ENCODE measurements around the gene CANX. TPM values are rescaled to one million over a fixed set of nuclear protein-coding genes. Genes with fewer than 3 reads are reported as not detected.

CANX gene
- total RNA-seq, 1 experiment from 2014 or later: 538 TPM

DNA sequence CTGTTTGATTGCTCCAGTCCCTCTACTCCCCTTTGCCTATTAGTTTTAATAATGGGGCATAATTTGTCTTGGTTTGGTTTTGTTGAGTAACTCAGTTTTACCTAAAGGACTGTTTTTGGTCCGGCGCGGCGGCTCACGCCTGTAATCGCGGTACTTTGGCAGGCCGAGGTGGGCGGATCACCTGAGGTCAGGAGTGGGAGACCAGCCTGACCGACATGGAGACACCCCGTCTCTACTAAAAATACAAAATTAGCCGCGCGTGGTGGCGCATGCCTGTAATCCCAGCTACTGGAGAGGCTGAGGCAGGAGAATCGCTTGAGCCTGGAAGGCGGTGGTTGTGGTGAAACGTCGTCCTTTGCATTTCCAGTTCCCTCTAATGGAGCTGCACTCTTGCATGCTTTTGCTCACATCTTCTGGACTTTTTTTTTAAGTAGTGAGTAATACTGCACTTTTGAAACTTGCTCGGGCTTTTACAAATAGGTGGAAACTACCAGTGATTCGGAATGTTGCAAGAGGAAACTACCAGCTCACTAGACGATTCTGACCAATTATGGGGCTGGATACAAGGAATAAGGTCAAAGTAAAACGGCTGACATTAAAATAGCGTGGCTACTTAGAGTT, 33.1 kb downstream of the CANX start:
- no CpG with 5 or more reads among the region's 24 CpGs for WGBS (ENCODE audit: extremely low coverage, insufficient read length, low lambda C conversion rate)
- H3K9me3 Mint-ChIP-seq: no peaks in the 10 kb centered on the region
- peaks cover 14 to 47% (median 36%) of the 10 kb centered on the region in 3 experiments; a peak in 6 of 7 replicates for H3K36me3 Mint-ChIP-seq (ENCODE audit: insufficient read depth in 1 of 3, low read depth in 3 of 3)
- peak overlapping the region; percentile 80 to 95 for H3K4me3 Mint-ChIP-seq
- no peak overlapping the region for H2BK15ac ChIP-seq (ENCODE audit: low read depth, low read length)
- no peak overlapping the region for H3K14ac ChIP-seq (ENCODE audit: insufficient read depth, low read length)
- H2BK12ac ChIP-seq (ENCODE audit: insufficient read length, low read depth, low read length): no peak overlapping the region
- no peak overlapping the region for H3K9ac ChIP-seq (ENCODE audit: extremely low read depth, insufficient read length, low read length)
- H3K4me2 ChIP-seq (ENCODE audit: insufficient read depth, insufficient read length, low read length): peak overlapping the region; percentile 50
- peaks cover 11 to 18% of the 10 kb centered on the region in 2 experiments for H3K4me1 Mint-ChIP-seq
- H3K56ac ChIP-seq (ENCODE audit: insufficient read length, low read depth, low read length): no peak overlapping the region
- H3K79me1 ChIP-seq (ENCODE audit: insufficient read depth, low read depth, low read length, poor library complexity, severe bottlenecking): no peaks in the 10 kb centered on the region
- H3K23me2 ChIP-seq (ENCODE audit: insufficient read length, low read depth, low read length, poor library complexity, severe bottlenecking): no peaks in the 10 kb centered on the region
- H2BK120ac ChIP-seq (ENCODE audit: low read depth, low read length, poor library complexity, severe bottlenecking): no peak overlapping the region
- H4K5ac ChIP-seq (ENCODE audit: insufficient read length, low read depth, low read length): no peak overlapping the region
- no peaks in the 10 kb centered on the region for H3K4me1 ChIP-seq (ENCODE audit: insufficient read depth, low read length)
- TF ChIP-seq, protein P1, sequence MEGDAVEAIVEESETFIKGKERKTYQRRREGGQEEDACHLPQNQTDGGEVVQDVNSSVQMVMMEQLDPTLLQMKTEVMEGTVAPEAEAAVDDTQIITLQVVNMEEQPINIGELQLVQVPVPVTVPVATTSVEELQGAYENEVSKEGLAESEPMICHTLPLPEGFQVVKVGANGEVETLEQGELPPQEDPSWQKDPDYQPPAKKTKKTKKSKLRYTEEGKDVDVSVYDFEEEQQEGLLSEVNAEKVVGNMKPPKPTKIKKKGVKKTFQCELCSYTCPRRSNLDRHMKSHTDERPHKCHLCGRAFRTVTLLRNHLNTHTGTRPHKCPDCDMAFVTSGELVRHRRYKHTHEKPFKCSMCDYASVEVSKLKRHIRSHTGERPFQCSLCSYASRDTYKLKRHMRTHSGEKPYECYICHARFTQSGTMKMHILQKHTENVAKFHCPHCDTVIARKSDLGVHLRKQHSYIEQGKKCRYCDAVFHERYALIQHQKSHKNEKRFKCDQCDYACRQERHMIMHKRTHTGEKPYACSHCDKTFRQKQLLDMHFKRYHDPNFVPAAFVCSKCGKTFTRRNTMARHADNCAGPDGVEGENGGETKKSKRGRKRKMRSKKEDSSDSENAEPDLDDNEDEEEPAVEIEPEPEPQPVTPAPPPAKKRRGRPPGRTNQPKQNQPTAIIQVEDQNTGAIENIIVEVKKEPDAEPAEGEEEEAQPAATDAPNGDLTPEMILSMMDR (conservative IDR thresholded peaks at IDR 0.05): no peak
- H2BK20ac ChIP-seq (ENCODE audit: low read depth, low read length, poor library complexity, severe bottlenecking): no peak overlapping the region
- no peaks in the 10 kb centered on the region for H4K20me1 ChIP-seq (ENCODE audit: control insufficient read depth, insufficient read depth, insufficient read length)
- no peak overlapping the region for H3K23ac ChIP-seq (ENCODE audit: insufficient read length, low read depth, low read length)
- no peak overlapping the region for H4K91ac ChIP-seq (ENCODE audit: insufficient read length, low read depth, low read length)
- no peaks in the 10 kb centered on the region for H3K27me3 Mint-ChIP-seq (ENCODE audit: low read depth)
- H2AK5ac ChIP-seq (ENCODE audit: insufficient read length, low read length): no peak overlapping the region
- H3K79me2 ChIP-seq (ENCODE audit: insufficient read depth, low read length): peaks cover 21% of the 10 kb centered on the region
- peak overlapping the region; percentile 14 to 86 (median 51) for H3K27ac Mint-ChIP-seq
- H2BK5ac ChIP-seq (ENCODE audit: insufficient read length, low read length): no peak overlapping the region
- H3T11ph ChIP-seq (ENCODE audit: low read length): no peak overlapping the region
- H3K4ac ChIP-seq (ENCODE audit: low read depth, low read length): no peak overlapping the region
- H4K8ac ChIP-seq (replicated peaks; ENCODE audit: insufficient read length, low read depth, low read length): no peak overlapping the region
- H3K27ac ChIP-seq (ENCODE audit: insufficient read length, low read depth, low read length): no peak overlapping the region
- no peak overlapping the region for H3K18ac ChIP-seq (ENCODE audit: insufficient read length, low read depth, low read length)
- H3K27me3 ChIP-seq (ENCODE audit: insufficient read depth, low read length): no peaks in the 10 kb centered on the region
- H3K9me3 ChIP-seq (ENCODE audit: control insufficient read depth, low read depth, low read length): no peaks in the 10 kb centered on the region
- peak; percentile 36 for DNase-seq
- H2AFZ ChIP-seq (ENCODE audit: low read length): no peak overlapping the region
